ENCODE data around the gene ADAMTS17.

Gene ADAMTS17

GRCh38 chr15:100224206-100225185 is 117.3 kb downstream of the ADAMTS17 start:
- H3K27ac Mint-ChIP-seq, result no peak overlapping the region
- TF ChIP-seq CTCF (IDR thresholded peaks at IDR 0.05; ENCODE audit: unreplicated experiment in 3 of 3), result no peak
- H3K4me3 Mint-ChIP-seq, result no peak overlapping the region
- peaks cover 23% of the 10 kb centered on the region for H3K4me1 Mint-ChIP-seq
- H3K36me3 Mint-ChIP-seq (ENCODE audit: low read depth), result no peaks in the 10 kb centered on the region
- peaks cover 3% of the 10 kb centered on the region for H3K27me3 Mint-ChIP-seq (ENCODE audit: low read depth)
- H3K9me3 Mint-ChIP-seq, result no peaks in the 10 kb centered on the region

- Mint-ChIP-seq H3K4me1 (peaks cover 24% of the 10 kb centered on the region), H3K9me3 (no peaks in the 10 kb centered on the region), H3K4me3 (no peak overlapping the region), H3K27ac (no peak overlapping the region), H3K36me3 (ENCODE audit: low read depth) (no peaks in the 10 kb centered on the region), H3K27me3 (ENCODE audit: low read depth) (peaks cover 3% of the 10 kb centered on the region)
- TF ChIP-seq CTCF (IDR thresholded peaks at IDR 0.05; ENCODE audit: unreplicated experiment in 3 of 3), result no peak
Observed at GRCh38 chr15:100222349-100222715, 119.4 kb downstream of the ADAMTS17 start.

- H3K27me3 Mint-ChIP-seq (ENCODE audit: low read depth), result peaks cover 3% of the 10 kb centered on the region
- H3K9me3 Mint-ChIP-seq, result no peaks in the 10 kb centered on the region
- H3K4me3 Mint-ChIP-seq, result no peak overlapping the region
- TF ChIP-seq CTCF (IDR thresholded peaks at IDR 0.05; ENCODE audit: unreplicated experiment in 3 of 3), result no peak
- H3K36me3 Mint-ChIP-seq (ENCODE audit: low read depth), result no peaks in the 10 kb centered on the region
- H3K4me1 Mint-ChIP-seq, result peaks cover 24% of the 10 kb centered on the region
- no peak overlapping the region for H3K27ac Mint-ChIP-seq
Observed at GRCh38 chr15:100221471-100222348, 120.1 kb downstream of the ADAMTS17 start.

GRCh38 chr15:100220058-100220768 is 121.6 kb downstream of the ADAMTS17 start:
- Mint-ChIP-seq H3K27ac (no peak overlapping the region), H3K36me3 (ENCODE audit: low read depth) (no peaks in the 10 kb centered on the region)
- no peak for TF ChIP-seq CTCF (IDR thresholded peaks at IDR 0.05; ENCODE audit: unreplicated experiment in 3 of 3)

GRCh38 chr15:100218434-100218833 is 123.3 kb downstream of the ADAMTS17 start:
- Mint-ChIP-seq H3K27ac (no peak overlapping the region), H3K36me3 (ENCODE audit: low read depth) (no peaks in the 10 kb centered on the region), H3K27me3 (ENCODE audit: low read depth) (peaks cover 5% of the 10 kb centered on the region), H3K9me3 (no peaks in the 10 kb centered on the region), H3K4me1 (peaks cover 35% of the 10 kb centered on the region), H3K4me3 (no peak overlapping the region)
- TF ChIP-seq CTCF (IDR thresholded peaks at IDR 0.05; ENCODE audit: unreplicated experiment in 3 of 3), result no peak

More at GRCh38 chr15:100220058-100220768, 121.6 kb downstream of the ADAMTS17 start:
- no peak overlapping the region for H3K4me3 Mint-ChIP-seq
- H3K4me1 Mint-ChIP-seq, result peaks cover 32% of the 10 kb centered on the region
- H3K9me3 Mint-ChIP-seq, result no peaks in the 10 kb centered on the region
- peaks cover 8% of the 10 kb centered on the region for H3K27me3 Mint-ChIP-seq (ENCODE audit: low read depth)

Measured in nephron (organoid).